Right lung (tissue), 10 donors: ENCODE measurements around the gene CST1. TPM values are rescaled to one million over a fixed set of nuclear protein-coding genes. Genes with fewer than 3 reads are reported as not detected.
A peak's percentile ranks its signal among the peaks of the same experiment; 100 is the strongest.
"Not testable (repeated sequence)": the region's sequence is repeated elsewhere in the genome, so short reads cannot be mapped to it uniquely, and the experiment has no call there.

Source experiments
- DNase-seq, 2 donors: peaks; one replicate each; pipeline ENCODE4 v3.0.0-alpha.2; 2013
- long read RNA-seq, 8 donors: transcript quantifications; one replicate each; lab custom pipeline, GENCODE V29; 2026
- polyA plus RNA-seq, 5 donors: library from polyadenylated mRNA; unstranded; fragments of 120-200 nt; gene quantifications; one replicate each; pipeline versions ENCODE4 v1.2.1 to v1.2.3, GENCODE V29; 2013; ENCODE audit warnings: inconsistent platforms in 1 of 5, low replicate concordance in 1 of 5; ENCODE audit not compliant: insufficient read length in 5 of 5, insufficient read depth in 1 of 5

CST1 gene, protein sequence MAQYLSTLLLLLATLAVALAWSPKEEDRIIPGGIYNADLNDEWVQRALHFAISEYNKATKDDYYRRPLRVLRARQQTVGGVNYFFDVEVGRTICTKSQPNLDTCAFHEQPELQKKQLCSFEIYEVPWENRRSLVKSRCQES
- polyA plus RNA-seq = not detected
- long read RNA-seq, donor 1 = 0 reads
- long read RNA-seq, donor 2 = 0 reads
- long read RNA-seq, donor 3 = 0 reads
- long read RNA-seq, donor 4 = 0 reads
- long read RNA-seq, donor 5, partial matches to known transcripts = 0 of 1 reads
- long read RNA-seq, donor 5, other reads (novel, unspliced or antisense) = 0 of 1 reads
- long read RNA-seq, donor 6 = 0 reads
- long read RNA-seq, donor 7 = 0 reads
- long read RNA-seq, donor 8 = 0 reads

DNA sequence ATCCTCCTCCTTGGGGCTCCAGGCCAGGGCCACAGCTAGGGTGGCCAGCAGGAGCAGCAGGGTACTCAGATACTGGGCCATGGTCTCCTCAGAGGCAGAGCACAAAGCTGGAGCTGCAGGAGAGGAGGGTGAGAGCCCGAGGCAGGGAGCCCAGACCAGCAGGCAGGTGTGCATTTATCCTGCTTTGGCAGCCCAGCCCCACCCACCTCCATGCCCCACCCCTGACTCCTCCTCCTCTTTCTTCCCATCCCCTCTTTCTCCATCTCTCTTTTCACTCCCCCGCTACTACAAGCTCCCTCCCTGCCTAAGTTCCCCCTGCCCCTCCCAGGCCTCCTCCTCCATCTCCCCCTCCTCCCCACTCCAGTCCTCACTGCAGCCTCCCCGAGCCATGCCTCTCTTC is at the start of gene CST1:
TSS of gene CST1 (minus strand) at position 150 of the 400 bp plus-strand sequence. CDS start at position 81, 69 bp downstream.
- not testable (repeated sequence) for DNase-seq

DNA sequence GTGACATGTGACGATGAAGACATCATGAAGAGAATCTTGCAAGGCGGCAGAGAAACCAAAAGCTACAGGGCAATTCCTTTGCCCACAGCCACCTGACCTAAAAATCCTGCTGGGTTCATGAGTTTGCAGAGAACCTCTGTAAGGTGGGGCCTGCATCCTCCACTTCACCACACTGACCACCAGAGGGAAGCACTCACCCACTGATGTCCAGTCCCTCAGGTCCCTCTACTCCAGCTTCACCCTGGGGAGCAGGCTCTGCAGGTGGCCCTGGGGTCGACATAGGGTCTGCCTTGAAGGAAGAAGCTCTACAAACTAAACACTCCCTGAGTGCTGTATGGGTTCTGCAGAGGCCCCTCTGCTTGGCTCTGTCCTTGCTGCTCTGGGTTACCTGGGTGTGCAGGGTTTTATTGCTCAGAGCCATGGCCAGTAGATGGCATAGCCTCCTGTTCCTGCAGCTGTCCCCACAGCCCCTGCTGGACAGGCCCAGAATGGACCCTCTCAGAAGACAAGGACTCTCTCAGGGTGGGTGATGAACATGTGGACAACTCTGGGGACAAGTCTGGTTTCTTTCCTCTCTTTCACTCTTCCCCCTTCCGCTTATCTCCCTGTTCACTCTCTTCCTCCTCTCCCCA is 48.6 kb upstream of the CST1 start:
- not testable (repeated sequence) for DNase-seq

DNA sequence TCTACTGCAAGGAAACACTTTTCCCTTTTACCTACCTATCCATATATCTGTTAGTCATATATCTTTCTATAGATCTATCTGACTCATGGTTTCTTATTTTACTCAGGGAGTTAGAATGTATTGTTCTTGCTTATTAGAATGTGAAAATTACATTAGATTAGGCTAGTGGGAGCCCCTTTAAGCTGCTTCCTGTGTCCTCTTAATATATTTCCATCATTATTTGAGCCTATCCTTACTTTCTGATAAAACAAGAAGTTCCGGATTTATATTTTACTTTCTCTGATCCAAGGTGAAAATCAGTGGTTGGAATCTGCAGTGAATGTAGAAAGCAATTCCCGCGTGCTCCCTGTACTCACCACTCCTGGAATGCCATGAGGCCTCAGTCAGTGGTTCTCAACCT is 44.8 kb upstream of the CST1 start:
- DNase-seq = no peak

DNA sequence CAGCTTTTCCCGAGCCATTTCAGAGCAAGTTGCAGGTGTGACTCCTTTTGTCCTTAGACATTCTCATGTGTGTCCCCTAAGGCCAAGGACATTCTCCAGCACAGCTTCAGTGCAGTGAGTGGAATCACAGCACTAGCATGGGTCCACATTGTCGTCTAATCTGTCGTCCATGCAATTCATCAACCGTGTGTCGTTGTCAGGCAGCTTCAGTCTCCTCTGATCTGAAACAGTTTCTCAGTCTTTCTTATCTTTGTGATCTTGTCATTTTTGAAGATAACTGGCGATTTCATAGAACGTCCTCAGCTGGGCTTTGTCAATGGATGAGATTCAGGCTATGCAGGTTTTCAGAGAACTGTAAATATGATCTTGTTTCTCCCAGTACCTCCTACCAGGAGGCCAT is 44.1 kb upstream of the CST1 start:
- DNase-seq = no peak

DNA sequence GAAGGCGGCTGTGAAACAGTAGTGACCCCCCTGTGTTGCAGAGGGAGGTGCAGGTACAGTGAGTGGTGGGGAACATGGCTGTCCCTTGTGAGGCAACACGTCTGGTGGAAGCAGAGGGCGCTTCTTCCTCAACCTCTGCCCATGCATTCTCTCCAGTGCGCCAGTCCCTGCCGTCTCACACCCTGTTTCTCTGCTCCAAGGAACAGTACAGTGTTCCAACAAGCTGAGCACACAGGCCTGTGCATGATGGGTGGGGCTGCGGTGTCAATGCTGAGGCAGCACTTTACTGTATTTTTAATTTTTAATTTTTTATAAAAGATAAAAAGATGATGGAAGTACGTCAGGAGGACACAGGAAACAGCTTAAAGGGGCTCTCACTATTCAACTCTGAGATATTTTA is 43.3 kb upstream of the CST1 start:
- DNase-seq = no peak

DNA sequence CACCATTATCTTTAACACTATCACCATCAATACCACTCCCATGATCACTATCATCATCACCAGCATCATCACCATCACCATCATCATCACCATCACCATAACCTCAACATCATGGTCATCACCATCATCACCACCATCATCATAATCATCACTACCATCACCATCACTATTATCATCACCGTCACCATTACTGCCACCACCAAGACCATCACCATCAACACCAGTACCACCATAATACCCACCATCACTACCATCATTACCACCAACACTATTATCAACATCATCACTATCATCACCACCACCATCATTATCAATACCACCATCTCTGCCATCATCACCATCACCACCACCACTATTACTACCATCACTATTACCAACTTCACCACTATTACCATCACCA is 32.7 kb upstream of the CST1 start:
- no peak for DNase-seq

DNA sequence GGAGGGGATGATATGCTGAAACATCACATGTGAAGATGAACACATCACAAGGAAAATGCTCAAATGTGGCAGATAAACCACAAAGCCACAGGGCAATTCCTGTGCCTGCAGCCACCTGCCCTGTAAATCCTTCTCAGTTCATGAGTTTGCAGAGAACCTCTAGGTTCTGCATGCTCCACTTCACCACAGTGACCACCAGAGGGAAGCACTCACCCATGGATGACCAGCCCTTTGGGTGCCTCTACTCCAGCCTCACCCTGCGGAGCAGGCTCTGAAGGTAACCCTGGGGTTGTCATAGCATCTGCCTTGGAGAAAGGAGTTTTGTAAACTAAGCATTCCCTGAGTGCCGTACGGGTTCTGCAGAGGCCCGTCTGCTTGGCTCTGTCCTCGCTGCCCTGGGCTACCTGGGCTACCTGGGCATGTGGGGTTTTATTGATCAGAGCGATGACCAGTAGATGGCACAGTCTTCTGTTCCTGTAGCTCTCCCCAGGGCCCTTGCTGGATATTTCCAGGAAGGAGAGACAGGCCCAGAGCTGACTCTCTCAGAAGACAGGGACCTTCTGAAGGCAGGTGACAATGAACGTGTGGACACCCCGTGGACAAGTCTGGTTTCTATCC is 31.7 kb upstream of the CST1 start:
- DNase-seq = peak in 1 of 2 donors; percentile 6

DNA sequence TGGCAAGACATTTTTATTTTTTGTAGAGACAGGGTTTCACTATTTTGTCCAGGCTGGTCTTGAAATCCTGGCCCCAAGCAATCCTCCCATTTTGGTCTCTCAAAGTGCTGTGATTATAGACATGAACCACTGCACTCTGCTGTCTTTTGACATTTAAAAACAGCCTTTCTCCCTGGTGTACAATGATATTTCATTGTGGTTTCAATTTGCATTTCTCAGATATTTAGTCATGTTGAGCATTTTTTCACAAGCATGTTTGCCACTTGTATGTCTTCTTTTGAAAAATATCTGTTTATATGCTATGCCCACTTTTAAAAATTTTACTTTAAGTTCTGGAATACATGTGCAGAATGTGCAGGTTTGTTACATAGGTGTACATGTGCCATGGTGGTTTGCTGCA is 27.9 kb upstream of the CST1 start:
- not testable (repeated sequence) for DNase-seq

DNA sequence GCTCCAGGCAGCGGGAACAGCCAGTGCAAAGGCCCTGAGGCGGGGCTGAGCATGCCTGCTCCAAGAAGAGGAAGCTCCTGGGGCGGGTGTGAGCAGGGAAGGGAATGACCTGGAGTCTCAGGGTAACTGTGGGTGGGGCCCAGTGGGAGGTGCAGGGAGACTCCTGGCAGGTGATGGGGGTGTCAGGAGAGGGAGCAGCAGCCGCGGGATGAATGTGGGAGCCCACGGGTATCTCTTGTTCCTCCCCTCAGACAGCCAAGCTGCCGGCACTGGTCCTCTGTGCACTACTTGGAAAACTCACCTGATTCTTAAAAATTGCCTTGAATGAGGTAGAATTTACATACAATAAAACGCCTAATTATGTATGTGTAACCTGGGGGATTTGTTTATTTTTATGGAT is 26.6 kb upstream of the CST1 start:
- DNase-seq = not testable (repeated sequence)

DNA sequence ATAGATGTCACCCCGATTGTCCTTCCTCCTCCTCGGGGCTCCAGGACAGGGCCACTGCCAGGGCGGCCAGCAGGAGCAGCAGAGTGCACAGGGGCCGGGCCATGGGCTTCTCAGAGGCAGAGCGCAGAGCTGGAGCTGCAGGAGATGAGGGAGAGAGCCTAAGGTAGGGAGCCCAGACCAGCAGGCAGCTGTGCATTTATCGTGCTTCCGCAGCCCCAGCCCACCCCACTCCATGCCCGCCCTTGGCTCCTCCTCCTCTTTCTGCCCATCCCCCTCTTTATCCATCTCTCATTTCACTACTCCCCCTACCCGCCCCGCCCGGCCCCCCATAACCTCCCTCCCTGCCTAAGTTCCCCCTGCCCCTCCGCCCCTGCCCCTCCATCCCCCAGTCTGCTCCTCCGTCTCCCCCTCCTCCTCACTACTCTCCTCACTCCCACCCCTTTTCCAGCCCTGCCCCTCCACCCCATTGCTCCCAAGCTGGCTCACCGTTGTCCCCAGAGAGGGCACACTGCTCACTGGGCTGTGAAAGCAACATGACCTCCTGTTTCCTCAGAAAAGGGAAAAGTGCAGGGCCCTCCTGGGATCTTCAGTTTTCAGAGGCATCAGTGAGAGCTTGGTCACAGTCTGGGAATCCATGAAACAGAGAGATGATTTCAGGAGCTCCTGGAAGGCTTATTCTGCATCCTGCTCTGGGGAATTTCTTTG is 25.5 kb upstream of the CST1 start:
- no peak for DNase-seq

DNA sequence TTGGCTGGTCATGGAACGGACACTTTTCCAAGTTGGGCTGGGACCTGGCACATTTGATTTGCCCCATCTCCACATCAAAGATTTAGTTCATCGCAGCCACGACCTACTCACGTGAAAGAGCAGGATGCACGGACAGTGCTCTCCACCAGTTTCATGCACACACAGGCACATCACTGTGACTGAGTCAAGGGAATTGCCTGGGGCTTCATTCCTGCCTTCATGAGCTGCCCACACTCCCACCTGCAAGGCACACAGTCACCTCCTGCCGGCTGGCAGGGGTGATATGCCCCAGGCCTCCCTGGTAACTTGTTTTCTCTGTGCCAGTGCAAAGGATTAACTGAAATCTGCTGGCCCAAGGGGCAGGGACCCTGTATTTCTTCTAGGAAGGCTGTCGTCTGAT is 23.3 kb upstream of the CST1 start:
- no peak for DNase-seq

DNA sequence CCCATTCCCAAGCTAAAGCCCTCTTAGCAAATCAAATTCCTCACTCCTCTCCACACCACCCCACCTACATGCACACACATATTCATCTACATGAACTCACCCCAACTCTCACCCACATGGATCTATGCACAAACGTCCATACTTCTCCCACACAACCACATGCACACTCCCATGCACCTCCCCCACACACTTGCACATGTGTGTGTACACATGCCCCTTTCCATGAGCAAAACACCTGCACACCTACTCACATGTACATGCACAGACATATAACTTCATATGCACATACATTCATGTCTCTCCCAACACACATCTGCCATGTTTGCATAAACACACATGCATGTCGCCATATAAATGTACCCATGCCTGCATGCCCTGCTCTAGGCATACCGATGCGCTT is 22.8 kb upstream of the CST1 start:
- DNase-seq = no peak

DNA sequence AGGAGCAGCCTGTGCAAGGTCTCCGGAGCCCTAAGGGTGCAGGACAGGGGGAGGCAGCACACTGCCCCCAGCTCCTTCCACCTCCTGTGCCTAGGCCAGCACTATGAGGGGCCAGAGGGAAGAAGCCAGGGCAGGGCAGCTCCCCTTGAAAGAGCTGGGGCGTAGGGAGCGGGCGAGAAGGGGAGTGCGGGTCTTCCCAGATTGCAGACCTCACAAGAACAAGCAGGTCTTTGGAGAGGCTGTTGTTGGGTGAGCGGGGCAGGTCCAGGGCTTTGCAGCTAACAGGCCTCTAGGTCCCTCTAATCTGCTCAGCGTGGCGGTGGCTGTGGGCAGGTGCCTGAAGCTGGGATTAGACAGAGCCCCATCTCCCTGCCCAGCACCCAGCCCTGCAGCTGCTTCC is 22.4 kb upstream of the CST1 start:
- no peak for DNase-seq

DNA sequence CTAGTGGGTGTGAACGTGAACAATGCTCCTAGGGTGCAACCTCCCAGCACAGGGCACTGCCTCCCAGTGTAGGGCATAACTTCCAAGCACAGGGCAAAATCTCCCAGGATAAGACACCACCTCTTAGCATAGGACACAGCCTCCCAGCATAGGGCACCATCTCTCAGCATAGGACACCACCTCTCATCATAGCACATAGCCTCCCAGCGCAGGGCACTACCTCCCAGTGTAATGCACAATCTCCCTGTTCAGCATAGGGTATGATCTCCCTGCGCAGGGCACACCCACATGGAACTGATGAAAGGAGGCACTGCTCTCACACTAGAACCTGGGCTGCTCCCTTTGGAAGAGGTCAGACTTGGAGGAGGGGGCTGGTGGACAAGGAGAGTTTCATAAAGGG is 21.3 kb upstream of the CST1 start:
- no peak for DNase-seq

DNA sequence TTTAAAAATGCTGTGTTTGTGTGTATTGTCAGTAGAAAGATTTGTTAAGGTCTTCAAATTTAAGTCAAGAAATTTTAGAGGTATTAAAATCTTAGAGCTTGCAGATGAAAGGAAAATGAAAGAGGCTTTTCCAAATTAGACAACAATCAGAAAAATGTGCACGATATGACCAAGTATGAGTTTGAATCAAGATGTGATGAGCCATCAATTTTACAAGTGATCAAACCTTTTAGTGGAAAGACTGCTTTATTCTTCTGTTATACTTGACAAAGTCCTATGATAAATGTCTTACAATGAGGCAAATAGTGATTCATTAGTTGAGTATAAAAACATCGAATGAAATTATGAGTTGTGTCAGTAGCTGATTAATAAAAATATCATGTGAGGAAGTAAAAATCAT is 19.6 kb upstream of the CST1 start:
- DNase-seq = no peak

DNA sequence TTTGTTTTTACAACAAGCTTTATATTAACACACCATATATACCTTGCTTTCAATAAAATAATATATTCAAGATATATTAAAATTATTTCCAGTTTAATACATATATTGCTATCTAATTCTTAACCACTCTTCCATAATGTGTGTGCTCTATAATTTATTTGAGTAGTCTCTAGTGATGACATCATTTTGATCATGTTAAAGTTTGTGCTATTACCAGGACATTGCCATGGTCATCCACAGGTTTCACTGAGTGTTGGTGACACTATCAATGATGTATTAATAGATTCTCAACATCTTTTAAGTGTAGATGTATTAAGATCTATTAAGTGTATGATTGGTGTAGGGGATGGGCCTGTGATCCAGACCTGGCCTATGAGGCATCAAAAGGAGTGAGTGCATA is 17.8 kb upstream of the CST1 start:
- DNase-seq = not testable (repeated sequence)

DNA sequence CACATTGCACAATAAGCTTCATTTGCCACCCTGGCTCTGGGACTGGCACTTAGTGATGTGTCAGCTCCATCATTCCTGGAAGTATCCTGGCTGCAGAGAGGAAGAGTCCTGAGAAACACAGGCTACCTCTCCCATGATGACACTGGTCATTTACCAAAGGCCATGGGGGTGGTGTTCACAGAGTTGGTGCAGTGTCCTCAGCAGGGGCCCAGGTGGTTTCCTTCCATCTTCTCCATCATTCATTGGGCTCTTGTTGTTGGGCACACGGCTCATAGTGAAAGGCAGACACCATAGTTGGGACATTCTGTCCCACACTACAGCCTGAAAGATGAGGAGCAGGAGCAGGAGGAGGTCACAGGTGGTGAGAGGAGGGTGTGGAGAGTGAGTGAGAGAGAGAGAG is 15.8 kb upstream of the CST1 start:
- no peak for DNase-seq

DNA sequence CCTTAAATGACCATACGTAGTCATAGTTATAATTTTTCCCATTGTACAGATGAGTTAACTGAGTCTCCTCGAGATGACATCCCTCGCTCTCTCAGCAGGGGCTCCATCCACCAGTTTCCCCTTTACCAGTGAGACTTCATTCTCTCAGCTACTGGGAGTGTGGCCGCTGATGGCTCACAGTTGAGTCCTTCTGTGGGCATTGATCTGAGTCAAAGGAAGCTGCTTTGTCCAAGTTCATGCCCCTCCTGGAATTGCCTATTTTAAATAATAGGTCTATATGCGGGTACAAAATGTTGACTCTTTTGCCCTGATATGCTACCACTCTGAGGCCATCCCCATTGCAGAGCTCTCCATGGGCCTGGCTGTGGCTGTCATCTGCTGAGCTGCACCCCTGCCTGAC is 14.8 kb upstream of the CST1 start:
- DNase-seq = no peak

DNA sequence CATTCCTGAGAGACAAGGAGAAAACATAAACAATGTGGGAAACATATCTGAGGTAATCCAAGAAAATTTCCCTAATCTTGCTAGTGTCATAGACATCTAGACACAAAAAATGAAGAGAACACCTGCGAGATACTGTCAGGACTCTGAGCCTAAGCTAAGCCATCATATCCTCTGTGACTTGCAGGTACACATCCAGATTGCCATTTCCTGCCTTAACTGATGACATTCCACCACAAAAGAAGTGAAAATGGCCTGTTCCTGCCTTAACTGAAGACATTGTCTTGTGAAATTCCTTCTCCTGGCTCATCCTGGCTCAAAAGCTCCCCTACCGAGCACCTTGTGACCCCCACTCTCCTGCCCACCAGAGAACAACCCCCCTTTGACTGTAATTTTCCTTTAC is 13.9 kb upstream of the CST1 start:
- not testable (repeated sequence) for DNase-seq

DNA sequence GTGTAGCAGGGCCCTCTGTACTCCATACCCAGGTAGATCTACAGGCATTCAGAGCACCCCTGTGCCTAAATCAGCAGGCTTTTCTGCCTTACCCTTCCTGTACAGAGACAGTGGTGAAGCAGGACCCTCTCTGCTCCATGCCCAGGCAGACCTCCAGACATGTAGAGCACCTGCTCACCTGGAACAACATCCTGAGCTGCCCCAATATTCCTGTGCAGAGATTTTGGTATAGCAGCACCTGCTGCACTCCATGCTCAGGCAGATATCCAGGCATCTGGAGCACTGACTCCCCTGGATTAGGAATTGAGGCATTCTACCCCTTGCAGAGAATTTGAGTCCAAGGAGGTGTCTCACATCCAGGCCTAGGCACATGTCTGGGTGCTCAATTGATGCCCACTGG is 12.6 kb upstream of the CST1 start:
- no peak for DNase-seq

DNA sequence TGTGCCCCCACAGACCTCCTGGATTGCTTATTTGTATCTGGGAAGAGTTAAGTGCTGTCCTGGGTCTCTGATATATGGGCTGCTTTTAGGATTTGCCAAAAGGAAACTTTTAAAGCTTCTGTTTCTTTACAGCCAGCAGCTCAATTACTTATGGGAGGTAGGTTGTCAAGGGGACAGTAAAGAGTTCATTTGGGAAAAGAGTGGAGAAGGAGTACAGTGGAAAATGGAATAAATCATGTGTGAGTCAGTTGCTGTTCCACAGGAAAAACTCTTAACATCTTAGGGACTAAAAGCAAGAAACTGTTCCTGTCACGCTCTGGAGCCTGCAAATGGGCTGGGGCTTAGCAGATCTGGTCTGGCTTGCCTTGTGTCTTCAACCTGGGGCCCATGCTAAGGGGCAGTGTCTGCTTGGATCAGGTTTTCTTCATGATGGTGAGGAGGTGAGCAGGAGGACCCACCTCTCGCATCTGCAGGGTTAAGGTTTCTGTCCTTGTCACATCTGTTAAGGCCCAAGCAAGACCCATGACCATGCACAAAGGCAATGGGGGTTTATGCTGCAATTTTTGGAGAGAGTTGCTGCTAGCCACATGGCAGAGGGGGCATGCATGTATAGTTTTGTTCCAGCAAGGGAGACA is 8.7 kb upstream of the CST1 start:
- DNase-seq = no peak

DNA sequence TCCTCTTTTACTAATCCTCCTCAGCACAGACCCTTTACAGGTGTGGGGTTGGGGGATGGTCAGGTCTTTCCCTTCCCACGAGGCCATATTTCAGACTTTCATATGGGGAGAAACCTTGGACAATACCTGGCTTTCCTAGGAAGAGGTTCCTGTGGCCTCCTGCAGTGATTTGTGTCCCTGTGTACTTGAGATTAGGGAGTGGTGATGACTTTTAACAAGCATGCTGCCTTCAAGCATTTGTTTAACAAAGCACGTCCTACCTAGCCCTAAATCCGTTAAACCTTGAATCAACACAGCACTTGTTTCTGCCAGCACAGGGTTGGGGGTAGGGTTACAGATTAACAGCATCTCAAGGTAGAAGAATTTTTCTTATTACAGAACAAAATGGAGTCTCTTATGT is 6.1 kb upstream of the CST1 start:
- not testable (repeated sequence) for DNase-seq
